ENCODE data around the gene IKBIP.

DNA sequence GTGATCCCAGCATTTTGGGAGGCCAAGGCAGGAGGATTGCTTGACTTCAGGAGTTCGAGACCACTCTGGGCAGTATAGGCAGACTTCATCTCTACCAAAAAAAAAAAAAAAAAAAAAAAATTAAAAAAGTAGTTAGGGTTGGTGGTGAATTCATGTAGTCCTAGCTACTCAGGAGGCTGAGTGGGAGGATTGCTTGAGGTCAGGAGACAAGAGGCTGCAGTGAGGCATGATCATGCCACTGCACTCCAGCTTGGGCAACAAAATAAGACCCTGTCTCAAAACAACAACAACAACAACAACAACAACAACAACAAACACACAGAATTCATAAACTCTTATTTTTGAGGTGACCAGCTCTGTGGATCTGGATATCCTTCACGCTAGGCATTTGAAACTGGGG, 34.0 kb downstream of the IKBIP start:
- TF ChIP-seq EZH2 (IDR thresholded peaks at IDR 0.05; ENCODE audit: borderline replicate concordance, low read depth, low read length, severe bottlenecking), result no peak
- TF ChIP-seq, protein P1, sequence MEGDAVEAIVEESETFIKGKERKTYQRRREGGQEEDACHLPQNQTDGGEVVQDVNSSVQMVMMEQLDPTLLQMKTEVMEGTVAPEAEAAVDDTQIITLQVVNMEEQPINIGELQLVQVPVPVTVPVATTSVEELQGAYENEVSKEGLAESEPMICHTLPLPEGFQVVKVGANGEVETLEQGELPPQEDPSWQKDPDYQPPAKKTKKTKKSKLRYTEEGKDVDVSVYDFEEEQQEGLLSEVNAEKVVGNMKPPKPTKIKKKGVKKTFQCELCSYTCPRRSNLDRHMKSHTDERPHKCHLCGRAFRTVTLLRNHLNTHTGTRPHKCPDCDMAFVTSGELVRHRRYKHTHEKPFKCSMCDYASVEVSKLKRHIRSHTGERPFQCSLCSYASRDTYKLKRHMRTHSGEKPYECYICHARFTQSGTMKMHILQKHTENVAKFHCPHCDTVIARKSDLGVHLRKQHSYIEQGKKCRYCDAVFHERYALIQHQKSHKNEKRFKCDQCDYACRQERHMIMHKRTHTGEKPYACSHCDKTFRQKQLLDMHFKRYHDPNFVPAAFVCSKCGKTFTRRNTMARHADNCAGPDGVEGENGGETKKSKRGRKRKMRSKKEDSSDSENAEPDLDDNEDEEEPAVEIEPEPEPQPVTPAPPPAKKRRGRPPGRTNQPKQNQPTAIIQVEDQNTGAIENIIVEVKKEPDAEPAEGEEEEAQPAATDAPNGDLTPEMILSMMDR (IDR thresholded peaks at IDR 0.05; ENCODE audit: borderline replicate concordance, extremely low read depth, low read length, poor library complexity, severe bottlenecking), result no peak

Measured in DND-41 (cell line).